ENCODE data around the gene IRAK2.

DNA sequence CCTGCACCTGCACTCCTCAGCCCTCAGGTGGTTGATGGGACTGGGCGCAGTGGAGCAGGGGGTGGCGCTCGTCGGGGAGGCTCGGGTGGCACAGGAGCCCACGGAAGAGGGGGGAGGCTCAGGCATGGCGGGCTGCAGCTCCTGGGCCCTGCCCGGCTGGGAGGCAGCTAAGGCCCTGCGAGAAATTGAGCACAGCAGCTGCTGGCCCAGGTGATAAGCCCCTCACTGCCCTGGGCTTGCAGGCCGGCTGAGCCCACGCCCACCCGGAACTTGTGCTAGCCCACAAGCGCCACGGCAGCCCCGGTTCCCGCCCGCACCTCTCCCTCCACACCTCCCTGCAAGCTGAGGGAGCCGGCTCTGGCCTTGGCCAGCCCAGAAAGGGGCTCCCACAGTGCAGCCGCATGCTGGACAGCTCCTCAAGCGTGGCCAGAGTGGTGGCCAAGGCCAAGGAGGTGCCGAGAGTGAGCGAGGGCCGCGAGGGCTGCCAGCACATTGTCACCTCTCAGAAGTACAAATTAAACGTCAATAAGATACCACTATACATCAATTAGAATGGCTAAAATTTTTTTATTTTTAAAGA lies 28.2 kb upstream of the IRAK2 start:
- TF ChIP-seq, protein P1, sequence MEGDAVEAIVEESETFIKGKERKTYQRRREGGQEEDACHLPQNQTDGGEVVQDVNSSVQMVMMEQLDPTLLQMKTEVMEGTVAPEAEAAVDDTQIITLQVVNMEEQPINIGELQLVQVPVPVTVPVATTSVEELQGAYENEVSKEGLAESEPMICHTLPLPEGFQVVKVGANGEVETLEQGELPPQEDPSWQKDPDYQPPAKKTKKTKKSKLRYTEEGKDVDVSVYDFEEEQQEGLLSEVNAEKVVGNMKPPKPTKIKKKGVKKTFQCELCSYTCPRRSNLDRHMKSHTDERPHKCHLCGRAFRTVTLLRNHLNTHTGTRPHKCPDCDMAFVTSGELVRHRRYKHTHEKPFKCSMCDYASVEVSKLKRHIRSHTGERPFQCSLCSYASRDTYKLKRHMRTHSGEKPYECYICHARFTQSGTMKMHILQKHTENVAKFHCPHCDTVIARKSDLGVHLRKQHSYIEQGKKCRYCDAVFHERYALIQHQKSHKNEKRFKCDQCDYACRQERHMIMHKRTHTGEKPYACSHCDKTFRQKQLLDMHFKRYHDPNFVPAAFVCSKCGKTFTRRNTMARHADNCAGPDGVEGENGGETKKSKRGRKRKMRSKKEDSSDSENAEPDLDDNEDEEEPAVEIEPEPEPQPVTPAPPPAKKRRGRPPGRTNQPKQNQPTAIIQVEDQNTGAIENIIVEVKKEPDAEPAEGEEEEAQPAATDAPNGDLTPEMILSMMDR (conservative IDR thresholded peaks at IDR 0.05; ENCODE audit: low read depth, low read length) = no peak
- no peak for TF ChIP-seq EZH2 (IDR thresholded peaks at IDR 0.05; ENCODE audit: borderline replicate concordance, low read depth, low read length, poor library complexity, severe bottlenecking)
